ENCODE measurements around the gene NSUN7.
"Not testable (repeated sequence)": the region's sequence is repeated elsewhere in the genome, so short reads cannot be mapped to it uniquely, and the experiment has no call there.

Gene NSUN7

DNA sequence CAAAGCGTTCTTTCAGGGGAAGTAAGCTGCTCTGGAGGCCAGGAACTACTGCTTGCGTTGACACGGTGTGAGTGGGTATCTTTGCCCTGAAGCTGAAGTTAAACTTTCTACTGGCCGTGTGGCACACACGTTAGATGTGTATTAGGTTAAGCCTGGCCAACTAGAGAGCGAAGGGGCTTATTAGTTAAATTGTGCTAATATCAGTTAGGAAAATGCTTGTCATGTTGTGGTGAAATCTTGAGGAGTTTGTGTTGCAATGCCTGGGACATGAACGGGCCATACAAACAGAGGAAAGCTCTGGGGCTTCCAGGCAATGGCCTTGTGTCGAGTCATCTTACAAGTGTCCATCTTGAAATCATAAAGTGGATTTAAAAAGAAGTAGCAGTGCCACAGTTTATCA lies 62.6 kb downstream of the NSUN7 start:
- H3K27ac ChIP-seq (ENCODE audit: low read length), result no peak overlapping the region
- WGBS (ENCODE audit: insufficient coverage, insufficient read length), result no CpG with 5 or more reads among the region's 8 CpGs
- no peaks in the 10 kb centered on the region for H3K9me3 ChIP-seq (ENCODE audit: control insufficient read depth, insufficient read depth, low read length)
- no peaks in the 10 kb centered on the region for H3K27me3 ChIP-seq (ENCODE audit: control insufficient read depth, insufficient read depth, low read length)
- no peaks in the 10 kb centered on the region for H3K4me1 ChIP-seq (ENCODE audit: control insufficient read depth, insufficient read depth, low read length)
- no peak for DNase-seq (ENCODE audit: low read depth, low spot score)
- H3K4me3 ChIP-seq (ENCODE audit: low read length), result no peak overlapping the region
- H3K36me3 ChIP-seq (ENCODE audit: control insufficient read depth, insufficient read depth, low read length), result peaks cover 7% of the 10 kb centered on the region; the same call in 1 of the 2 replicates

DNA sequence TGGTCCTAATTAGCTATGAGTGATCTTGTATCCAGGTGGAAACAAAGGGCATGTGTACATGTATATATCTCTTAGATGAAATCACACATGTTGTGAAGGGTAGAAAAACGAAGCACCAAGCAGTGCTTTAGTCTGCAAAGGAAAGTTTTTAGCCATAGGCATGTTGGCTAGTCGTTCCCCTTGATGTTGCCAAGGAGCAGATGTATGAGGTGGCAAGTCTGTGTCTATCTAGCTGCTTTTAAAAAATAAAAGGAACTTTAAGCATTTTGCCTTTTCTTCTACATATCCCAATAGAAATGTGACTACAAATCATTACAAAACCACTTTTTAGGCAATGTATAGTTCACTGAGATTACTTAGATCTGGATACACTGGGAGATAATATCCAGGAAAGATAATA lies 63.1 kb downstream of the NSUN7 start:
- no peak for DNase-seq (ENCODE audit: low read depth, low spot score)
- Histone ChIP-seq H3K36me3 (ENCODE audit: control insufficient read depth, insufficient read depth, low read length) (peaks cover 7% of the 10 kb centered on the region; the same call in 1 of the 2 replicates), H3K9me3 (ENCODE audit: control insufficient read depth, insufficient read depth, low read length) (no peaks in the 10 kb centered on the region), H3K27me3 (ENCODE audit: control insufficient read depth, insufficient read depth, low read length) (no peaks in the 10 kb centered on the region), H3K27ac (ENCODE audit: low read length) (no peak overlapping the region), H3K4me3 (ENCODE audit: low read length) (no peak overlapping the region), H3K4me1 (ENCODE audit: control insufficient read depth, insufficient read depth, low read length) (no peaks in the 10 kb centered on the region)
- WGBS (ENCODE audit: insufficient coverage, insufficient read length), result no CpG with 5 or more reads among the region's 2 CpGs

DNA sequence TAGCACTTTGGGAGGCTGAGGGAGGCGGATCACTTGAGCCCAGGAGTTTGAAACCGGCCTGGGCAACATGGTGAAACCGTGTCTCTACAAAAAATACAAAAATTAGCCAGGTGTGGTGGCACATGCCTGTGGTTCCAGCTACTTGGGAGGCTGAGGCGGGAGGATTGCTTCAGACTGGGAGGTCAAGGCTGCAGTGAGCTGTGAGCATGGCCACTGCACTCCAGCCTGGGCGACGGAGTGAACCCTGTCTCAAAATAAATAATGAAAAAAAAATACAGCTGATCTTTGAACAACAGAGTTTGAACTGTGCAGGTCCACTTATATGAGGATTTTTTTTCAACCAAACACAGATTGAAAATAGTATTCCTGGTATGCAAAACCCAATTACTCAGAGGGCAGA lies 67.4 kb downstream of the NSUN7 start:
- H3K27me3 ChIP-seq (ENCODE audit: control insufficient read depth, insufficient read depth, low read length); H3K9me3 ChIP-seq (ENCODE audit: control insufficient read depth, insufficient read depth, low read length); H3K27ac ChIP-seq (ENCODE audit: low read length); H3K4me3 ChIP-seq (ENCODE audit: low read length); DNase-seq (ENCODE audit: low read depth, low spot score); H3K4me1 ChIP-seq (ENCODE audit: control insufficient read depth, insufficient read depth, low read length): not testable (repeated sequence)
- no CpG with 5 or more reads among the region's 6 CpGs for WGBS (ENCODE audit: insufficient coverage, insufficient read length)
- peaks cover 19% of the 10 kb centered on the region for H3K36me3 ChIP-seq (ENCODE audit: control insufficient read depth, insufficient read depth, low read length)

DNA sequence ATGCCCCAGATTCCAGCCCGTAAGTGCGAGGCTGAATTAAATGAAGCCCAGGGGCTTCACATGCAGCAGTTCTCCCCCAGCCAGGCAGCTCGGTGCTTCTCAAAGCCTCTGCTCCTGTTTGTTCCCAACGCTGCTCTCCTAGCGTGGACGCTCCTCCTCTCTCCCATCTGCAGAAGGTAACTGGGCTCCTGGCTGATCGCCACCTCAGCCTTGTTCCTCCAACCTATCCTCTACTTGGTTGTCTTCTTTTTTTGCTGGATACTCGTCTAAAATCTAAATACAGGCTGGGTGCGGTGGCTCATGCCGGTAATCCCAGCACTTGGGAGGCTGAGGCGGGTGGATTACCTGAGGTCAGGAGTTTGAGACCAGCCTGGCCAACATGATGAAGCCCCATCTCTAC lies 70.3 kb downstream of the NSUN7 start:
- Histone ChIP-seq H3K9me3 (ENCODE audit: control insufficient read depth, insufficient read depth, low read length) (no peaks in the 10 kb centered on the region), H3K36me3 (ENCODE audit: control insufficient read depth, insufficient read depth, low read length) (peaks cover 15% of the 10 kb centered on the region), H3K27ac (ENCODE audit: low read length) (no peak overlapping the region), H3K4me3 (ENCODE audit: low read length) (no peak overlapping the region), H3K27me3 (ENCODE audit: control insufficient read depth, insufficient read depth, low read length) (no peaks in the 10 kb centered on the region), H3K4me1 (ENCODE audit: control insufficient read depth, insufficient read depth, low read length) (no peaks in the 10 kb centered on the region)
- no CpG with 5 or more reads among the region's 11 CpGs for WGBS (ENCODE audit: insufficient coverage, insufficient read length)
- DNase-seq (ENCODE audit: low read depth, low spot score), result no peak

DNA sequence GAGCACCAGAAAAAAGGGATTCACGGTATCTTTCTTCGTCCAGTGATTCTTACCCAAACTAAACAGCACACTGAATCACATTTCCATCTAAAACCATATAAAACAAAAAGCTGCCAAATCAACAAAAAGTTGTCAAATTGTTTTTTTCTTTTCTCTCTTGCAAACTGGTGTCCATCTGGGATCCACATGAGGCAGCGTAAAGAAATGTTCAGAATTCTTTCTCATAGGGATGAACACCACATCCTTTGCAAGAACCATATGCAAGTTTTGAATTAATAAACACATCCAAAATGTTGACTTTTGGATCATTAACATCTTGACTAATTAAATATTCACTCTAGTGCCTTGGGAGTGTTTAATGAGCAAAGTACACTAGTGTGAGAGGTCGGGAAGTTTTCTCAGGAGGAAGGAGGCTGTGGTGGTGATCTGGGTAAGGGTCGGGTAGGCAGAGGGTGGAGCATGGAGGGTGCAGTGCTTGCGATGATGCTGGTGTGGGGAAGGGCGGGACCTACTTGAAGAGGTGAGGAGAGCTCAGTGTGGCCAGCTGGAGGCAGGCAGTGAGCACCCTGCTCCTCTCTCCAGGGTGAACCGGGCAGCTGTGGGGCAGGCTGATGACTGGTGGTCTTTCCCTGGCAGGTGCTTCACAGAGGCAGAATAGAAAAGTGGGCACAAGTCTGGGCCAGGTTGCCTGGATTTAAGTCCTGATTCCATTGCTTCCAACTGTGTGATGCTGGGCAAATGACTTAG lies 72.8 kb downstream of the NSUN7 start:
- DNase-seq (ENCODE audit: low read depth, low spot score), result no peak
- Histone ChIP-seq H3K27me3 (ENCODE audit: control insufficient read depth, insufficient read depth, low read length) (no peaks in the 10 kb centered on the region), H3K4me1 (ENCODE audit: control insufficient read depth, insufficient read depth, low read length) (no peaks in the 10 kb centered on the region), H3K4me3 (ENCODE audit: low read length) (no peak overlapping the region), H3K36me3 (ENCODE audit: control insufficient read depth, insufficient read depth, low read length) (peaks cover 18% of the 10 kb centered on the region), H3K27ac (ENCODE audit: low read length) (no peak overlapping the region), H3K9me3 (ENCODE audit: control insufficient read depth, insufficient read depth, low read length) (no peaks in the 10 kb centered on the region)
- no CpG with 5 or more reads among the region's 8 CpGs for WGBS (ENCODE audit: insufficient coverage, insufficient read length)

DNA sequence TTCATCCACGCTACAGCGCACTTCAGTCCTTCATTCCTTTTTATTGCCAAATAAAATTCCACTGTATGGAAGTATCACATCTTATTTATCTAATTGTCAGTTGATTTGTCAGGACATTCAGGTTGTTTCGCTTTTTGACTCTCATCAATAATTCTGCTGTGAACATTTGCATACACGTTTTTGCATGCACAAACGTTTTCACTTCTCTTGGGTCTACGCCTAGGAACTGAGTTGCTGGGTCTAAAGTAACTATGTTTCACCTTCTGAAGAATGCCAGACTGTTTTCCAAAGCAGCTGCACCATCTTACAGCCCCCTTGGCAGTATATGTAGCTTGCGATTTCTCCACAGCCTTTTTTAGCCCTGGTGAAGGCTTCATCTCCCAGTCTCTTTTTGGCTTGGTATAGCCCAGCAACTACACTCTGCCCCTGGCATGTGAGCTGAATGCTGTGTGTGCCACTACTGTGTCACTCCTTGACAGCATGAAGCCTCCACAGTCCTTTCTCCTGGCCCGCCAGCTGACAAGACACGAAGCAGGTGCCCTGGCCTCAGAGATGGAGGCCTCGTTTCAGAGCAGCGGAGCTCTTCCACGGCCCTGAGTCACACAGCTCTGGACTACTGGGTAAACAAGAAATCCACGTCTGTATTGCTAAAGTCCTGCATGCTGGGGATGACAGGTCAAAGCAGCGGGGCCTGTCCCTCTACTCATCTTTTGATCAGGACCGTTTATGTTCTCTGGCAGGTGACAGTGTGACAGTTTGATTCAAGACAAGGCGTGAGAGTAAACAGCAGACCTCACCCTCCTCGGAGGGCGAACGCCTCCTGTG lies 75.5 kb downstream of the NSUN7 start:
- Histone ChIP-seq H3K9me3 (ENCODE audit: control insufficient read depth, insufficient read depth, low read length) (no peaks in the 10 kb centered on the region), H3K27ac (ENCODE audit: low read length) (no peak overlapping the region), H3K4me3 (ENCODE audit: low read length) (no peak overlapping the region), H3K27me3 (ENCODE audit: control insufficient read depth, insufficient read depth, low read length) (no peaks in the 10 kb centered on the region), H3K36me3 (ENCODE audit: control insufficient read depth, insufficient read depth, low read length) (peaks cover 23% of the 10 kb centered on the region), H3K4me1 (ENCODE audit: control insufficient read depth, insufficient read depth, low read length) (no peaks in the 10 kb centered on the region)
- no CpG with 5 or more reads among the region's 19 CpGs for WGBS (ENCODE audit: insufficient coverage, insufficient read length)
- DNase-seq (ENCODE audit: low read depth, low spot score), result no peak

DNA sequence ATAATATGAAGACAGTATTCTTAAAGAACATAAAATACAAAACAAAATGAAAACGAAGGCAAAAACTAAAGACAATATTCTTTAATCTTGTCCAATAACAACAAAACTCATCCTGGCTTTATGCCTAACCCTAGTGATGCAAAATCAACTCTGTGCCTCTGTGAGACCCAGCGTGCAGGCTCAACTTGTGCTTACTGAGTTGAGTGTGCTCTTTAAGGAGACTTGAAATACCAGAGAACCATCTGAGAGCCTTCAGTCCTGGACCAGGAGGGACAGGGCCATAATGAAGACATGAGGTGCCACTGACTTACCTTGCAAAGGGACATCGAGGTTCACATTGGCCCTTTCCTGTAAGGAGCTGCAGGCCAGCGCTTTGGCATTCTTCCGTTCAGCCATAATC lies 77.1 kb downstream of the NSUN7 start:
- Histone ChIP-seq H3K27me3 (ENCODE audit: control insufficient read depth, insufficient read depth, low read length) (no peaks in the 10 kb centered on the region), H3K4me3 (ENCODE audit: low read length) (no peak overlapping the region), H3K9me3 (ENCODE audit: control insufficient read depth, insufficient read depth, low read length) (no peaks in the 10 kb centered on the region), H3K27ac (ENCODE audit: low read length) (no peak overlapping the region), H3K36me3 (ENCODE audit: control insufficient read depth, insufficient read depth, low read length) (peaks cover 18% of the 10 kb centered on the region), H3K4me1 (ENCODE audit: control insufficient read depth, insufficient read depth, low read length) (no peaks in the 10 kb centered on the region)
- WGBS (ENCODE audit: insufficient coverage, insufficient read length), result no CpG with 5 or more reads among the region's 5 CpGs
- no peak for DNase-seq (ENCODE audit: low read depth, low spot score)

DNA sequence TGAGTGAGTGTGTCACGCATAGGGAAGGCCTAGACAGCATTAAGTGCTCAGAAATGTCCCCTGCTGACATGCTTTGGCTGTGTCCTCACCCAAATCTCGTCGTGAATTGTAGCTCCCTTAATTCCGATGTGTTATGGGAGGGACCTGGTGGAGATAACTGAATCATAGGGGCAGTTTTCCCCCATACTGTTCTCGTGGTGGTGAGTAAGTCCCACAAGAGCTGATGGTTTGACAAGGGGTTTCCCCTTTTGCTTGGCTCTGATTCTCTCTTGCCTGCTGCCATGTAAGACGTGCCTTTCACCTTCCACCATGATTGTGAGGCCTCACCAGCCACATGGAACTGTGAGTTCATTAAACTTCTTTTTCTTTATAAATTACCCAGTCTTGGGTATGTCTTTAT lies 78.0 kb downstream of the NSUN7 start:
- Histone ChIP-seq H3K4me1 (ENCODE audit: control insufficient read depth, insufficient read depth, low read length) (no peaks in the 10 kb centered on the region), H3K36me3 (ENCODE audit: control insufficient read depth, insufficient read depth, low read length) (peaks cover 13% of the 10 kb centered on the region; the same call in 1 of the 2 replicates), H3K4me3 (ENCODE audit: low read length) (no peak overlapping the region), H3K27me3 (ENCODE audit: control insufficient read depth, insufficient read depth, low read length) (no peaks in the 10 kb centered on the region), H3K9me3 (ENCODE audit: control insufficient read depth, insufficient read depth, low read length) (no peaks in the 10 kb centered on the region), H3K27ac (ENCODE audit: low read length) (no peak overlapping the region)
- DNase-seq (ENCODE audit: low read depth, low spot score), result no peak
- no CpG with 5 or more reads among the region's 6 CpGs for WGBS (ENCODE audit: insufficient coverage, insufficient read length)

DNA sequence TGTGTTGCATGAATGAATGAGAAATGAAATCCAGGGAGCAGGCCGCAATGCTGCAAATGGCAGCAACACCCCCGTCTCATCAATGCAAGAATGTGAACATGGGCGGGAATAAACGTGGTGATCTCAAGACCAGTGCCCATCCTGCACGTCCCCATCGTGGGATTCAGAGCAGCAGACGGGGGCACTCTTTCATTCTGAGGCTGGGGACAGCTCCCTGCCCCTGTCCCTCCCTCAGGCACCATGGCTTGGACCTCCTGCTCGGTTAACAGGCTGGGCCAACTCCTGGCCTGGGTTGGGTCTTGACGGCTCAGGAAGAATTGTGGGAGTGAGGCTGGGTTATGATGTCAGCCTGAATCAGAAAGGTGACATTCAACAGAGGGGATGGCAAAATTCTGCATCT lies 78.9 kb downstream of the NSUN7 start:
- Histone ChIP-seq H3K9me3 (ENCODE audit: control insufficient read depth, insufficient read depth, low read length) (no peaks in the 10 kb centered on the region), H3K4me3 (ENCODE audit: low read length) (no peak overlapping the region), H3K36me3 (ENCODE audit: control insufficient read depth, insufficient read depth, low read length) (peaks cover 12% of the 10 kb centered on the region; the same call in 1 of the 2 replicates), H3K27me3 (ENCODE audit: control insufficient read depth, insufficient read depth, low read length) (no peaks in the 10 kb centered on the region), H3K4me1 (ENCODE audit: control insufficient read depth, insufficient read depth, low read length) (no peaks in the 10 kb centered on the region), H3K27ac (ENCODE audit: low read length) (no peak overlapping the region)
- no peak for DNase-seq (ENCODE audit: low read depth, low spot score)
- WGBS (ENCODE audit: insufficient coverage, insufficient read length), result no CpG with 5 or more reads among the region's 9 CpGs

DNA sequence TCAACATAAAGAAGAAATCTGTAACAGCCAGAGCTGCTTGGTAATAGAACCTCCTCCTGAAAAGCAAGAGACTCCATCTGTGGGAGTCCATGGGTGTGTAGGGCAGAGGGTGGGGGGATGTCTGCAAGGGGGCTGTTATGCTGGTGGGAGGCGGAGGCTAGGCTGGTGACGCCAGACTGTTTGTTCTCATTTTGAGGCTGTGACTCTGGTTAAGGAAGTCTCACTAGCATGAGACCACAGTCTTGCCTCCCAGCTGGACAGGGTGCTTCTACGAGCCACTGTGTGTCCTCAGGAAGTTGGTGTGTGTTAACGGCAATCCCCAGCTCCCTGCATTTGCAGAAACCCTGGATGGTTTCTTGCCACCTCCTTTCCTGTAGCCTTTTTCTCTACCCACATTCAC lies 79.8 kb downstream of the NSUN7 start:
- H3K4me1 ChIP-seq (ENCODE audit: control insufficient read depth, insufficient read depth, low read length), result no peaks in the 10 kb centered on the region
- H3K27ac ChIP-seq (ENCODE audit: low read length), result no peak overlapping the region
- DNase-seq (ENCODE audit: low read depth, low spot score), result no peak
- H3K4me3 ChIP-seq (ENCODE audit: low read length), result no peak overlapping the region
- no peaks in the 10 kb centered on the region for H3K9me3 ChIP-seq (ENCODE audit: control insufficient read depth, insufficient read depth, low read length)
- no CpG with 5 or more reads among the region's 4 CpGs for WGBS (ENCODE audit: insufficient coverage, insufficient read length)
- H3K27me3 ChIP-seq (ENCODE audit: control insufficient read depth, insufficient read depth, low read length), result no peaks in the 10 kb centered on the region
- H3K36me3 ChIP-seq (ENCODE audit: control insufficient read depth, insufficient read depth, low read length), result peaks cover 12% of the 10 kb centered on the region; the same call in 1 of the 2 replicates

All from iPS DF 6.9 (cell line).